Endodermal cell (in vitro differentiated cells): ENCODE measurements around the gene TAS2R13. TPM values are rescaled to one million over a fixed set of nuclear protein-coding genes. Genes with fewer than 3 reads are reported as not detected.

Experiments
- DNase-seq: peaks from one replicate; pipeline ENCODE4 v3.0.0-alpha.2; 2017
- H3K27ac ChIP-seq: 2 replicates; pipeline ENCODE4 v1.5.1; 2013; ENCODE audit warnings: mild to moderate bottlenecking, low read depth, low read length, moderate library complexity
- H3K27me3 ChIP-seq: 2 replicates; pipeline ENCODE4 v1.6.1; 2013; ENCODE audit warnings: mild to moderate bottlenecking, low read length, moderate library complexity; ENCODE audit not compliant: insufficient read depth, control insufficient read depth, poor library complexity, severe bottlenecking
- H3K36me3 ChIP-seq: 2 replicates; pipeline ENCODE4 v1.7.0; 2013; ENCODE audit warnings: mild to moderate bottlenecking, low read length, moderate library complexity; ENCODE audit not compliant: control insufficient read depth, insufficient read depth
- H3K4me1 ChIP-seq: one replicate; pipeline ENCODE4 v1.7.0; 2013; ENCODE audit warnings: low read length; ENCODE audit not compliant: control insufficient read depth, insufficient read depth
- H3K4me3 ChIP-seq: 2 replicates; pipeline ENCODE4 v1.5.1; 2013; ENCODE audit warnings: mild to moderate bottlenecking, low read length, moderate library complexity
- H3K9ac ChIP-seq: 2 replicates; pipeline ENCODE4 v1.6.1; 2013; ENCODE audit warnings: mild to moderate bottlenecking, low read length, moderate library complexity; ENCODE audit not compliant: poor library complexity, severe bottlenecking; ENCODE audit errors: extremely low read depth
- H3K9me3 ChIP-seq: 2 replicates; pipeline ENCODE4 v1.6.1; 2013; ENCODE audit warnings: mild to moderate bottlenecking, low read length, moderate library complexity; ENCODE audit not compliant: control insufficient read depth
- H3K27ac Mint-ChIP-seq: 2 replicates; pipeline ENCODE4 v1.8.0; 2020; ENCODE audit warnings: mixed read lengths
- H3K27me3 Mint-ChIP-seq: 2 replicates; pipeline ENCODE4 v1.8.0; 2021; ENCODE audit warnings: mild to moderate bottlenecking, mixed read lengths; ENCODE audit not compliant: insufficient read depth
- H3K36me3 Mint-ChIP-seq: 2 replicates; pipeline ENCODE4 v1.8.0; 2020; ENCODE audit warnings: low read depth, mixed read lengths
- H3K4me1 Mint-ChIP-seq: 2 replicates; pipeline ENCODE4 v1.8.0; 2020; ENCODE audit warnings: mixed read lengths
- H3K4me3 Mint-ChIP-seq: 2 replicates; pipeline ENCODE4 v1.8.0; 2020; ENCODE audit warnings: mild to moderate bottlenecking, moderate library complexity, mixed read lengths
- H3K9me3 Mint-ChIP-seq: 2 replicates; pipeline ENCODE4 v1.8.0; 2020; ENCODE audit warnings: mild to moderate bottlenecking, mixed read lengths
- WGBS, 2 experiments: methylation state at CpG; one replicate each; pipeline versions ENCODE4 v1.1.5 to v1.1.7; 2013; ENCODE audit warnings: missing lambda C conversion rate in 2 of 2, mixed read lengths in 1 of 2; ENCODE audit not compliant: insufficient coverage in 1 of 2, insufficient read length in 1 of 2; 5-methylcytosine and 5-hydroxymethylcytosine counted together
- total RNA-seq, 2 donors: library from RNA; stranded (reverse); fragmentation: NEBNext Ultra II Directional in 1 of 2; extraction: Animal tissue kit (Norgen Biotek cat#: 25700) in 1 of 2; gene quantifications; 2 replicates in 1 of 2; 3 replicates in 1 of 2; pipeline ENCODE4 v1.2.1, GENCODE V29; 2021
- TF ChIP-seq, protein P1 (sequence below): fragments of 200-600 bp; sonication (generic); conservative IDR thresholded peaks from 2 replicates; pipeline ENCODE4 v1.5.0; 2021; ENCODE audit warnings: antibody characterized with exemption, mild to moderate bottlenecking

TAS2R13 gene
- total RNA-seq, 2 donors from 2014 or later, result 1.2 to 5.1 TPM

DNA sequence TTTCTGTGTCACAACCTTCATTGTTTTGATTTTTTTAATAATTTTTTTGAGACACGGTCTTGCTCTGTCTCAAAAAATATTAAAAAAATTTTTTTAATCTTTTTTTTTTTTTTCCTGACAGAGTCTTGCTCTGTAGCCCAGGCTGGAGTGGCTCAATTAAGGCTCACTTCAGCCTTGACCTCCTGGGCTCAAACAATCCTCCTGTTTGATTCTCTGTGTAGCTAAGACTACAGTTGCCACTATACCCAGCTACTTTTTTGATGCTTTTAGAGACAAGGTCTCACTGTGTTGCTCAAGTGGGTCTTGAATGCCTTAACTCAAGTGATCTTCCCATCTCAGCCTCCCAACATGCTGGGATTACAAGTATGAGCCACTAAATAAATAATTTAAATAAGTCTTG lies 10.4 kb upstream of the TAS2R13 start:
- no peak overlapping the region for H3K9ac ChIP-seq
- DNase-seq, result no peak
- WGBS, 2 experiments, result 100% methylated on average over 1 of the region's 1 CpG; no CpG with 5 or more reads in 1 of the 2 experiments
- H3K9me3 Mint-ChIP-seq, result peaks cover 4% of the 10 kb centered on the region
- TF ChIP-seq, protein P1, sequence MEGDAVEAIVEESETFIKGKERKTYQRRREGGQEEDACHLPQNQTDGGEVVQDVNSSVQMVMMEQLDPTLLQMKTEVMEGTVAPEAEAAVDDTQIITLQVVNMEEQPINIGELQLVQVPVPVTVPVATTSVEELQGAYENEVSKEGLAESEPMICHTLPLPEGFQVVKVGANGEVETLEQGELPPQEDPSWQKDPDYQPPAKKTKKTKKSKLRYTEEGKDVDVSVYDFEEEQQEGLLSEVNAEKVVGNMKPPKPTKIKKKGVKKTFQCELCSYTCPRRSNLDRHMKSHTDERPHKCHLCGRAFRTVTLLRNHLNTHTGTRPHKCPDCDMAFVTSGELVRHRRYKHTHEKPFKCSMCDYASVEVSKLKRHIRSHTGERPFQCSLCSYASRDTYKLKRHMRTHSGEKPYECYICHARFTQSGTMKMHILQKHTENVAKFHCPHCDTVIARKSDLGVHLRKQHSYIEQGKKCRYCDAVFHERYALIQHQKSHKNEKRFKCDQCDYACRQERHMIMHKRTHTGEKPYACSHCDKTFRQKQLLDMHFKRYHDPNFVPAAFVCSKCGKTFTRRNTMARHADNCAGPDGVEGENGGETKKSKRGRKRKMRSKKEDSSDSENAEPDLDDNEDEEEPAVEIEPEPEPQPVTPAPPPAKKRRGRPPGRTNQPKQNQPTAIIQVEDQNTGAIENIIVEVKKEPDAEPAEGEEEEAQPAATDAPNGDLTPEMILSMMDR, result no peak
- H3K4me1 Mint-ChIP-seq, result no peaks in the 10 kb centered on the region
- H3K9me3 ChIP-seq, result no peaks in the 10 kb centered on the region
- H3K36me3 ChIP-seq, result no peaks in the 10 kb centered on the region
- no peaks in the 10 kb centered on the region for H3K27me3 Mint-ChIP-seq
- no peak overlapping the region for H3K4me3 ChIP-seq
- no peaks in the 10 kb centered on the region for H3K4me1 ChIP-seq
- H3K27ac Mint-ChIP-seq, result no peak overlapping the region
- H3K27ac ChIP-seq, result no peak overlapping the region
- H3K36me3 Mint-ChIP-seq, result peaks cover 7% of the 10 kb centered on the region
- no peak overlapping the region for H3K4me3 Mint-ChIP-seq
- H3K27me3 ChIP-seq, result no peaks in the 10 kb centered on the region

DNA sequence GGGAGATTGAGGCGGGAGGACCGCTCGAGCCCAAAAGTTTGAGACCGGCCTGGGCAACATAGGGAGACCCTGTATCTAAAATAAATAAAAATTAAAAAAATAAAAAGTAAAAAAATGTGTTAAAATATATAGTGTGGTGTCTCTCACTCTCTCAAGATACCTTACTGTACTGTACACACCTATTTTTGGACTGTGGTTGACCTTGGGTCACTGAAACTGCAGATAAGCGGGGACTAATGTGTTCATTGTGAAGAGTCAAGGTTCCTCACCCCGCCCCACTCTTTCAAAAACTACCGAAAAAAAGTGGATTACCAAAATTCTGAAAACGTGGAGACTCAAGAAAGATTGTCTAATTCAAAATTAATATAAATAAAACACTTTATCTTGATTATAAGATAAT lies 1.0 kb upstream of the TAS2R13 start:
- no peaks in the 10 kb centered on the region for H3K27me3 Mint-ChIP-seq
- Histone ChIP-seq H3K4me1 (no peaks in the 10 kb centered on the region), H3K4me3 (no peak overlapping the region), H3K9ac (no peak overlapping the region), H3K27me3 (no peaks in the 10 kb centered on the region), H3K36me3 (no peaks in the 10 kb centered on the region), H3K9me3 (peaks cover 3% of the 10 kb centered on the region), H3K27ac (no peak overlapping the region)
- TF ChIP-seq, protein P1, result no peak
- WGBS, 2 experiments, result 57% methylated on average over 3 of the region's 8 CpGs; no CpG with 5 or more reads in 1 of the 2 experiments
- peaks cover 5% of the 10 kb centered on the region for H3K9me3 Mint-ChIP-seq
- DNase-seq, result no peak
- peaks cover 14% of the 10 kb centered on the region for H3K36me3 Mint-ChIP-seq
- no peaks in the 10 kb centered on the region for H3K4me1 Mint-ChIP-seq
- H3K4me3 Mint-ChIP-seq, result no peak overlapping the region
- H3K27ac Mint-ChIP-seq, result no peak overlapping the region

DNA sequence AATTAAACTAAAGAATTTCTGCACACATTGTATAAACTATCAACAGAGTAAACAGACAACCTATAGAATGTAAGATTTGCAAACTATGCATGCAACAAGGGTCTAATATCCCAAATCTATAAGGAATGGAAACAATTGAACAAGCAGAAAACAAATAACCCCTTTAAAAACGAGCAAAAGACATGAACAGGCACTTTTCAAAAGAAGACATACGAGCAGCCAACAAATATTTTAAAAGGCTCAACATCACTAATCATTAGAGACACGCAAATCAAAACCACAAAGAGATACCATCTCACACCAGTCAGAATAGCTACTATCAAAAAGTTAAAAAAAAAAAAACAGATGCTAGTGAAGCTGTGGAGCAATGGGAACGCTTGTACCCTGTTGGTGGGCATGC lies 4.7 kb downstream of the TAS2R13 start:
- Histone ChIP-seq H3K9ac (no peak overlapping the region), H3K4me1 (no peaks in the 10 kb centered on the region), H3K27me3 (no peaks in the 10 kb centered on the region), H3K4me3 (no peak overlapping the region), H3K27ac (no peak overlapping the region), H3K36me3 (no peaks in the 10 kb centered on the region), H3K9me3 (peaks cover 29% of the 10 kb centered on the region)
- no peak overlapping the region for H3K4me3 Mint-ChIP-seq
- H3K36me3 Mint-ChIP-seq, result peaks cover 26% of the 10 kb centered on the region
- WGBS, 2 experiments, result 92 to 95% methylated on average over 3 to 4 of the region's 4 CpGs
- H3K27me3 Mint-ChIP-seq, result no peaks in the 10 kb centered on the region
- TF ChIP-seq, protein P1, result peak; percentile 50
- peaks cover 31% of the 10 kb centered on the region for H3K9me3 Mint-ChIP-seq
- H3K27ac Mint-ChIP-seq, result no peak overlapping the region
- H3K4me1 Mint-ChIP-seq, result no peaks in the 10 kb centered on the region
- DNase-seq, result no peak
